Measurements from ENCODE around the gene CLEC20A. TPM values are rescaled to one million over a fixed set of nuclear protein-coding genes. Genes with fewer than 3 reads are reported as not detected.

CLEC20A gene
- polyA plus RNA-seq, 3 donors, result not detected

DNA sequence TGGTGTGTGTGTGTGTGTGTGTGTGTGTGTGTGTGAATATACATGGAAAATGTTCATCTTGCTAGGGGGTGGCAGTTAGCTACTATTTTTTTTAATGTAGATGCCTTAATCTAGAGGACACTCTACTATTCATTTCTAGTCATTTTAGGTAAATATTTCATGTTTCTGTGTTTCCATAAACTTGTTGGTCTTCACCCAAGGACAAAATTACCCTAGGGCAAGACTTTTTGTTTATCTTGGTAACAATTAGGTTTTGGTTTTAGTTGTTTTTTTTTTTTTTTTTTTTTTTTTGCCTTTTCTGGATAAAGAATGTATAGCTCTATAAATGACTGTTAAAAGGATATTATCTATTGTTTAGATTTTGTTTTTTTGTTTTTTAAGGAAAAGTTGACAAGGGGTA lies 32.2 kb downstream of the CLEC20A start:
- Mint-ChIP-seq H3K4me1 (no peaks in the 10 kb centered on the region), H3K9me3 (peaks cover 0 to 1% (median 0%) of the 10 kb centered on the region in 7 donors)

DNA sequence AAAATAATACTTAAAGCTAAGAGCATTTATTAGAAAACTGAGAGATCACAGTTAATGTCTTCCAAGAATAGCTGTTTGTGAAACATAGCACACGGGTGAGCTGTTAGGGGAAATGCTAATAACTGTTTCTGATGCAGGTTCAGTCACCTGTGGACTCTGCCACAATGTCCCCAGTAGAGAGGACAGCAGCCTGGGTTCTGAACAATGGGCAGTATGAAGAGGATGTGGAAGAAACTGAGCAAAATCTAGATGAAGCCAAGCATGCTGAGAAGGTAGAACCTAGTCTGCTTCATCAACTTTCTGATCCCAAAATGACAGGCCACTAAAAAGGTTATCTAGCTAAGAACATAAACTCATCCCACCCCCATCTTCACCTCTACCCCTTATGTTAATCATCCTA lies 32.6 kb downstream of the CLEC20A start:
- H3K27me3 Mint-ChIP-seq (ENCODE audit: low read depth in 3 of 3), result no peaks in the 10 kb centered on the region
- peaks cover 3 to 12% of the 10 kb centered on the region in 2 donors for H3K36me3 Mint-ChIP-seq
- Histone ChIP-seq H3K79me2 (ENCODE audit: insufficient read depth, low read length) (no peaks in the 10 kb centered on the region), H3K27ac (ENCODE audit: low read depth in 1 of 2, low read length in 2 of 2) (no peak overlapping the region), H4K20me1 (ENCODE audit: insufficient read depth, low read length) (no peaks in the 10 kb centered on the region), H3K4me1 (ENCODE audit: control insufficient read depth in 1 of 2, insufficient read depth in 2 of 2, low read length in 2 of 2) (no peaks in the 10 kb centered on the region), H3K4me2 (replicated peaks; ENCODE audit: extremely low read depth, low read length, poor library complexity, severe bottlenecking) (no peak overlapping the region), H3K36me3 (replicated peaks in 1 of 2; ENCODE audit: control insufficient read depth in 1 of 2, insufficient read depth in 2 of 2, low read length in 2 of 2) (no peaks in the 10 kb centered on the region), H3K9me3 (replicated peaks in 1 of 2; ENCODE audit: control insufficient read depth in 1 of 2, insufficient read depth in 1 of 2, low read length in 2 of 2) (no peaks in the 10 kb centered on the region), H3K9ac (ENCODE audit: insufficient read depth, low read length, poor library complexity, severe bottlenecking) (no peak overlapping the region), H3K4me3 (replicated peaks in 1 of 3; ENCODE audit: low read depth in 2 of 3, low read length in 3 of 3) (no peak overlapping the region), H2AFZ (ENCODE audit: insufficient read depth, low read depth, low read length, poor library complexity, severe bottlenecking) (no peak overlapping the region), H3K27me3 (ENCODE audit: control insufficient read depth in 2 of 2, insufficient read depth in 2 of 2, low read length in 2 of 2) (no peaks in the 10 kb centered on the region)
- no peaks in the 10 kb centered on the region for H3K4me1 Mint-ChIP-seq
- TF ChIP-seq, protein P1, sequence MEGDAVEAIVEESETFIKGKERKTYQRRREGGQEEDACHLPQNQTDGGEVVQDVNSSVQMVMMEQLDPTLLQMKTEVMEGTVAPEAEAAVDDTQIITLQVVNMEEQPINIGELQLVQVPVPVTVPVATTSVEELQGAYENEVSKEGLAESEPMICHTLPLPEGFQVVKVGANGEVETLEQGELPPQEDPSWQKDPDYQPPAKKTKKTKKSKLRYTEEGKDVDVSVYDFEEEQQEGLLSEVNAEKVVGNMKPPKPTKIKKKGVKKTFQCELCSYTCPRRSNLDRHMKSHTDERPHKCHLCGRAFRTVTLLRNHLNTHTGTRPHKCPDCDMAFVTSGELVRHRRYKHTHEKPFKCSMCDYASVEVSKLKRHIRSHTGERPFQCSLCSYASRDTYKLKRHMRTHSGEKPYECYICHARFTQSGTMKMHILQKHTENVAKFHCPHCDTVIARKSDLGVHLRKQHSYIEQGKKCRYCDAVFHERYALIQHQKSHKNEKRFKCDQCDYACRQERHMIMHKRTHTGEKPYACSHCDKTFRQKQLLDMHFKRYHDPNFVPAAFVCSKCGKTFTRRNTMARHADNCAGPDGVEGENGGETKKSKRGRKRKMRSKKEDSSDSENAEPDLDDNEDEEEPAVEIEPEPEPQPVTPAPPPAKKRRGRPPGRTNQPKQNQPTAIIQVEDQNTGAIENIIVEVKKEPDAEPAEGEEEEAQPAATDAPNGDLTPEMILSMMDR (IDR thresholded peaks at IDR 0.05), result no peak
- no peak overlapping the region for H3K27ac Mint-ChIP-seq
- WGBS (ENCODE audit: insufficient coverage), result 75% methylated on average over 1 of the region's 1 CpG
- H3K9me3 Mint-ChIP-seq, result peaks cover 0 to 1% (median 0%) of the 10 kb centered on the region in 7 donors
- intact Hi-C loops (cut with micrococcal nuclease), result no loop called here
- H3K4me3 Mint-ChIP-seq, result no peak overlapping the region
- DNase-seq, result no peak

More for the DNA sequence above, 32.2 kb downstream of the CLEC20A start:
- no peaks in the 10 kb centered on the region for H3K79me2 ChIP-seq (ENCODE audit: insufficient read depth, low read length)
- no peaks in the 10 kb centered on the region for H4K20me1 ChIP-seq (ENCODE audit: insufficient read depth, low read length)
- H3K27me3 Mint-ChIP-seq (ENCODE audit: low read depth in 3 of 3), result no peaks in the 10 kb centered on the region
- intact Hi-C loops (cut with micrococcal nuclease), result no loop called here
- no peak overlapping the region for H3K9ac ChIP-seq (ENCODE audit: insufficient read depth, low read length, poor library complexity, severe bottlenecking)
- no peak overlapping the region for H2AFZ ChIP-seq (ENCODE audit: insufficient read depth, low read depth, low read length, poor library complexity, severe bottlenecking)
- no peaks in the 10 kb centered on the region for H3K36me3 ChIP-seq (replicated peaks in 1 of 2; ENCODE audit: control insufficient read depth in 1 of 2, insufficient read depth in 2 of 2, low read length in 2 of 2)
- no peaks in the 10 kb centered on the region for H3K9me3 ChIP-seq (replicated peaks in 1 of 2; ENCODE audit: control insufficient read depth in 1 of 2, insufficient read depth in 1 of 2, low read length in 2 of 2)
- TF ChIP-seq, protein P1 (IDR thresholded peaks at IDR 0.05), result no peak
- H3K4me3 Mint-ChIP-seq, result no peak overlapping the region
- no peak overlapping the region for H3K27ac ChIP-seq (ENCODE audit: low read depth in 1 of 2, low read length in 2 of 2)
- H3K4me3 ChIP-seq (replicated peaks in 1 of 3; ENCODE audit: low read depth in 2 of 3, low read length in 3 of 3), result no peak overlapping the region
- DNase-seq, result no peak
- H3K36me3 Mint-ChIP-seq, result peaks cover 3 to 12% of the 10 kb centered on the region in 2 donors
- H3K4me1 ChIP-seq (ENCODE audit: control insufficient read depth in 1 of 2, insufficient read depth in 2 of 2, low read length in 2 of 2), result no peaks in the 10 kb centered on the region
- no peak overlapping the region for H3K4me2 ChIP-seq (replicated peaks; ENCODE audit: extremely low read depth, low read length, poor library complexity, severe bottlenecking)
- no peak overlapping the region for H3K27ac Mint-ChIP-seq
- H3K27me3 ChIP-seq (ENCODE audit: control insufficient read depth in 2 of 2, insufficient read depth in 2 of 2, low read length in 2 of 2), result no peaks in the 10 kb centered on the region

Data from CD14-positive monocyte (primary cell).